Measurements from ENCODE around the gene ERI3. TPM values are rescaled to one million over a fixed set of nuclear protein-coding genes. Genes with fewer than 3 reads are reported as not detected.

ERI3 gene
- total and polyA plus RNA-seq, 2 donors (not counting 3 experiments of a cell fraction or from before 2014, with no cell fraction given): 45.3 to 94.0 TPM

DNA sequence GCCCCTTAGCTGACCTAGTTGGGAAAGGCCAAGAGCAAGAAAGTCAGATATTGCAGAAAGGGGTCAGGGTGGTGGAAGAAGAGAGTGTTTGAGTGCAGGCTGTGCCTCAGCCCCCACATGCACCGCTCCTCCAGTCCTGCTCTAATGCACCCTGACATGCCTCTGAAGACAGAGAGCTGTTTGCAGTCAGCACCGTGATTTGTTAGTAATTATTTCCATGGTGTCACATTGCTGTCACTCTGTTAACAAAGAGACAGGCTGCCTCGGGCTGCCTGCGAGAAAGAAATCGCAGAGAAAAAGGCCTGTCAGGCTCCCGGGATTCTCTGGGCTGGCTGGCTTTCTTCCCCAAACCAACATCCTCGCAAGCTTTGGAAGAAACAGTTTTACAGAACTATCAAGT is 58.3 kb downstream of the ERI3 start:
- Histone ChIP-seq H2AFZ (ENCODE audit: low read depth, low read length) (no peak overlapping the region), H3K36me3 (ENCODE audit: control insufficient read depth in 2 of 2, extremely low read depth in 1 of 2, insufficient read depth in 2 of 2, low read length in 2 of 2) (peaks cover 0 to 14% of the 10 kb centered on the region in 2 experiments), H3K4me1 (ENCODE audit: control insufficient read depth, extremely low read depth, insufficient read depth, low read length) (no peaks in the 10 kb centered on the region), H3K9me1 (replicated peaks; ENCODE audit: control insufficient read depth, extremely low read depth, insufficient read depth, low read length) (no peaks in the 10 kb centered on the region), H3K79me2 (ENCODE audit: control insufficient read depth, insufficient read depth, low read length) (no peaks in the 10 kb centered on the region), H3K4me2 (ENCODE audit: insufficient read depth, low read length) (no peak overlapping the region), H3K9me3 (replicated peaks; ENCODE audit: control insufficient read depth, insufficient read depth, low read length) (no peaks in the 10 kb centered on the region), H3K27ac (ENCODE audit: insufficient read depth, low read depth, low read length) (no peak overlapping the region), H3K27me3 (ENCODE audit: control insufficient read depth in 2 of 2, insufficient read depth in 2 of 2, low read length in 2 of 2) (no peaks in the 10 kb centered on the region), H3K4me3 (replicated peaks in 1 of 3; ENCODE audit: insufficient read depth in 1 of 3, low read depth in 1 of 3, low read length in 3 of 3) (no peak overlapping the region), H3K9ac (replicated peaks; ENCODE audit: extremely low read depth, insufficient read depth, low read length) (no peak overlapping the region), H4K20me1 (replicated peaks; ENCODE audit: control insufficient read depth, extremely low read depth, insufficient read depth, low read length) (no peaks in the 10 kb centered on the region)
- BruUV-seq (replicated peaks): no TSS peak
- intact Hi-C loops (cut with micrococcal nuclease) (no loop called here), dilution Hi-C loops (cut with MboI; ENCODE audit: extremely low pct_ligation_motif_present, low sequenced_read_pairs) (no loop called here)
- ChIA-PET CTCF (interaction anchor here (0.7 to 2.1 kb wide), 4 partner anchors 12 to 80 kb away, joined by 3 to 14 read pairs (median 4); no protein-coding TSS in a partner anchor), POLR2A (no interaction called here)
- FAIRE-seq (no peak), DNase-seq (ENCODE audit: low read depth, low spot score) (no peak)
- TF ChIP-seq POLR2A (IDR thresholded peaks at IDR 0.05; ENCODE audit: low read depth, low read length) (no peak), POLR2AphosphoS5 (IDR thresholded peaks at IDR 0.05; ENCODE audit: insufficient read depth, low read depth, low read length) (no peak), FOS (IDR thresholded peaks at IDR 0.05; ENCODE audit: borderline replicate concordance, insufficient read depth, low read length) (no peak), GATA2 (IDR thresholded peaks at IDR 0.05; ENCODE audit: insufficient read depth, insufficient read length, low read depth, low read length) (no peak), EZH2 (IDR thresholded peaks at IDR 0.05; ENCODE audit: borderline replicate concordance, low read depth, low read length, severe bottlenecking) (no peak)
- TF ChIP-seq, protein P1, sequence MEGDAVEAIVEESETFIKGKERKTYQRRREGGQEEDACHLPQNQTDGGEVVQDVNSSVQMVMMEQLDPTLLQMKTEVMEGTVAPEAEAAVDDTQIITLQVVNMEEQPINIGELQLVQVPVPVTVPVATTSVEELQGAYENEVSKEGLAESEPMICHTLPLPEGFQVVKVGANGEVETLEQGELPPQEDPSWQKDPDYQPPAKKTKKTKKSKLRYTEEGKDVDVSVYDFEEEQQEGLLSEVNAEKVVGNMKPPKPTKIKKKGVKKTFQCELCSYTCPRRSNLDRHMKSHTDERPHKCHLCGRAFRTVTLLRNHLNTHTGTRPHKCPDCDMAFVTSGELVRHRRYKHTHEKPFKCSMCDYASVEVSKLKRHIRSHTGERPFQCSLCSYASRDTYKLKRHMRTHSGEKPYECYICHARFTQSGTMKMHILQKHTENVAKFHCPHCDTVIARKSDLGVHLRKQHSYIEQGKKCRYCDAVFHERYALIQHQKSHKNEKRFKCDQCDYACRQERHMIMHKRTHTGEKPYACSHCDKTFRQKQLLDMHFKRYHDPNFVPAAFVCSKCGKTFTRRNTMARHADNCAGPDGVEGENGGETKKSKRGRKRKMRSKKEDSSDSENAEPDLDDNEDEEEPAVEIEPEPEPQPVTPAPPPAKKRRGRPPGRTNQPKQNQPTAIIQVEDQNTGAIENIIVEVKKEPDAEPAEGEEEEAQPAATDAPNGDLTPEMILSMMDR (IDR thresholded peaks at IDR 0.05; ENCODE audit: extremely low read depth in 1 of 2, insufficient read depth in 1 of 2, low read depth in 1 of 2, low read length in 2 of 2): no peak

DNA sequence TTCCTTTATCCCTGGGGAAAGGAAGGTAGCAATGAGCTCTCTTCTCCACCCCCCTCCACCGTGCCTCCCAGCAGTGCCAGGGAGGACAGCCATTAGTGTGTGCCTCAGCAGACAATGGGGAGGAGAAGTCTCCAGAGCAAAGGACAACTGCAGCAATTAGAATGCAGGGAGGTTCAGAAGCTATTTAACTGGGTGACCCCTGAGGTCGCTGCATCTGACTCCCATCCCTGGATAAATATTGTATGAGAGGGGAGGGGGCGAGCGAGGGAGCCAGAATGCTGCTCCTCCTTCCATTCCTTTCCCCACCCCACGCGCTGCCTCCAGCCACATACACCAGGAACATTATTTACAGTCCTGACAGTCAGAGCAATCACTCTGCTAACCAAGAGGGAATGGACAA is 59.0 kb downstream of the ERI3 start:
- H3K27me3 ChIP-seq (ENCODE audit: control insufficient read depth in 2 of 2, insufficient read depth in 2 of 2, low read length in 2 of 2): no peaks in the 10 kb centered on the region
- DNase-seq (ENCODE audit: low read depth, low spot score): no peak
- H3K9ac ChIP-seq (replicated peaks; ENCODE audit: extremely low read depth, insufficient read depth, low read length): no peak overlapping the region
- ChIA-PET CTCF (interaction anchor here (0.7 to 2.1 kb wide), 4 partner anchors 12 to 82 kb away, joined by 3 to 14 read pairs (median 4); no protein-coding TSS in a partner anchor), POLR2A (no interaction called here)
- no peaks in the 10 kb centered on the region for H3K9me1 ChIP-seq (replicated peaks; ENCODE audit: control insufficient read depth, extremely low read depth, insufficient read depth, low read length)
- no peak overlapping the region for H3K4me3 ChIP-seq (replicated peaks in 1 of 3; ENCODE audit: insufficient read depth in 1 of 3, low read depth in 1 of 3, low read length in 3 of 3)
- H3K9me3 ChIP-seq (replicated peaks; ENCODE audit: control insufficient read depth, insufficient read depth, low read length): no peaks in the 10 kb centered on the region
- BruUV-seq (replicated peaks): no TSS peak
- no peaks in the 10 kb centered on the region for H3K79me2 ChIP-seq (ENCODE audit: control insufficient read depth, insufficient read depth, low read length)
- H3K36me3 ChIP-seq (ENCODE audit: control insufficient read depth in 2 of 2, extremely low read depth in 1 of 2, insufficient read depth in 2 of 2, low read length in 2 of 2): peaks cover 0 to 12% of the 10 kb centered on the region in 2 experiments
- TF ChIP-seq GATA2 (IDR thresholded peaks at IDR 0.05; ENCODE audit: insufficient read depth, insufficient read length, low read depth, low read length) (no peak), JUN (IDR thresholded peaks at IDR 0.05; ENCODE audit: borderline replicate concordance, insufficient read depth, insufficient read length, low read depth) (no peak), POLR2A (IDR thresholded peaks at IDR 0.05; ENCODE audit: low read depth, low read length) (no peak), MYC (IDR thresholded peaks at IDR 0.05; ENCODE audit: low read depth, low read length) (no peak), POLR2AphosphoS5 (IDR thresholded peaks at IDR 0.05; ENCODE audit: insufficient read depth, low read depth, low read length) (no peak), FOS (IDR thresholded peaks at IDR 0.05; ENCODE audit: borderline replicate concordance, insufficient read depth, low read length) (no peak), EZH2 (IDR thresholded peaks at IDR 0.05; ENCODE audit: borderline replicate concordance, low read depth, low read length, severe bottlenecking) (no peak), MAX (IDR thresholded peaks at IDR 0.05; ENCODE audit: insufficient read depth, insufficient read length) (no peak)
- TF ChIP-seq, protein P1 (IDR thresholded peaks at IDR 0.05; ENCODE audit: extremely low read depth in 1 of 2, insufficient read depth in 1 of 2, low read depth in 1 of 2, low read length in 2 of 2): no peak
- H3K27ac ChIP-seq (ENCODE audit: insufficient read depth, low read depth, low read length): no peak overlapping the region
- dilution Hi-C loops (cut with MboI; ENCODE audit: extremely low pct_ligation_motif_present, low sequenced_read_pairs) (no loop called here), intact Hi-C loops (cut with micrococcal nuclease) (no loop called here)
- no peak for FAIRE-seq
- H3K4me1 ChIP-seq (ENCODE audit: control insufficient read depth, extremely low read depth, insufficient read depth, low read length): no peaks in the 10 kb centered on the region
- H2AFZ ChIP-seq (ENCODE audit: low read depth, low read length): no peak overlapping the region
- no peak overlapping the region for H3K4me2 ChIP-seq (ENCODE audit: insufficient read depth, low read length)
- H4K20me1 ChIP-seq (replicated peaks; ENCODE audit: control insufficient read depth, extremely low read depth, insufficient read depth, low read length): no peaks in the 10 kb centered on the region

All from endothelial cell of umbilical vein (primary cell).